Natural killer cell (primary cell): Measurements from ENCODE around the gene CCL26. TPM values are rescaled to one million over a fixed set of nuclear protein-coding genes. Genes with fewer than 3 reads are reported as not detected.
A peak's percentile ranks its signal among the peaks of the same experiment; 100 is the strongest.
"Not testable (repeated sequence)": the region's sequence is repeated elsewhere in the genome, so short reads cannot be mapped to it uniquely, and the experiment has no call there.

Experiments used
- ATAC-seq, 3 donors: fragments of 150-1000 bp in 2 of 3; fragments of 200-7000 bp in 1 of 3; cut with Tn5 transposase; 1 replicate in 1 of 3; 2 replicates in 2 of 3; pipeline ENCODE4 v1.10.0; 2021; ENCODE audit warnings: mild to moderate bottlenecking in 2 of 3, moderate library complexity in 2 of 3
- DNase-seq, 2 donors: peaks; one replicate each; pipeline versions ENCODE4 v3.0.0 to v3.0.0-alpha.2; 2013 to 2021; ENCODE audit warnings: mixed read lengths in 1 of 2
- H3K27ac ChIP-seq: one replicate; pipeline ENCODE4 v1.5.1; 2013; ENCODE audit warnings: mild to moderate bottlenecking, low read length
- H3K27me3 ChIP-seq: one replicate; pipeline ENCODE4 v1.6.1; 2013; ENCODE audit warnings: low read length; ENCODE audit not compliant: control insufficient read depth, insufficient read depth
- H3K36me3 ChIP-seq: one replicate; pipeline ENCODE4 v1.6.1; 2013; ENCODE audit warnings: low read length; ENCODE audit not compliant: control insufficient read depth, insufficient read depth
- H3K4me1 ChIP-seq: one replicate; pipeline ENCODE4 v1.6.1; 2013; ENCODE audit warnings: low read length; ENCODE audit not compliant: control insufficient read depth, insufficient read depth
- H3K4me3 ChIP-seq: one replicate; pipeline ENCODE4 v1.5.1; 2013; ENCODE audit warnings: low read length
- H3K9me3 ChIP-seq: one replicate; pipeline ENCODE4 v1.6.1; 2013; ENCODE audit warnings: low read length; ENCODE audit not compliant: control insufficient read depth, insufficient read depth
- H3K27ac Mint-ChIP-seq, 2 donors: one replicate each; pipeline ENCODE4 v1.8.0; 2022; ENCODE audit warnings: mild to moderate bottlenecking in 2 of 2, mixed read lengths in 2 of 2, moderate library complexity in 1 of 2
- H3K27me3 Mint-ChIP-seq, 2 donors: one replicate each; pipeline ENCODE4 v1.8.0; 2022; ENCODE audit warnings: low read depth in 2 of 2, mixed read lengths in 2 of 2
- H3K36me3 Mint-ChIP-seq: one replicate; pipeline ENCODE4 v1.8.0; 2022; ENCODE audit warnings: mixed read lengths
- H3K4me1 Mint-ChIP-seq, 2 donors: one replicate each; pipeline ENCODE4 v1.8.0; 2022; ENCODE audit warnings: mixed read lengths in 2 of 2
- H3K4me3 Mint-ChIP-seq: one replicate; pipeline ENCODE4 v1.8.0; 2022; ENCODE audit warnings: mild to moderate bottlenecking, moderate library complexity, mixed read lengths
- H3K9me3 Mint-ChIP-seq, 2 donors: one replicate each; pipeline ENCODE4 v1.8.0; 2022; ENCODE audit warnings: mixed read lengths in 2 of 2
- WGBS: methylation state at CpG from one replicate; pipeline ENCODE4 v1.1.7; 2013; ENCODE audit warnings: missing lambda C conversion rate; ENCODE audit not compliant: insufficient coverage; 5-methylcytosine and 5-hydroxymethylcytosine counted together
- intact Hi-C: fragments of 100-400 bp; cut with micrococcal nuclease; formaldehyde crosslinking; loops from one replicate; pipeline ENCODE4 v1.14.2; 2022
- total RNA-seq, 4 donors: library from RNA; stranded (reverse); fragments of 120-200 nt in 1 of 4; gene quantifications; one replicate each; pipeline versions ENCODE4 v1.2.3 to v1.2.4, GENCODE V29; 2013 to 2022
- TF ChIP-seq, protein P1 (sequence below): fragments of 200-600 bp; IDR thresholded peaks from one replicate; pipeline ENCODE4 v1.8.0; 2022; ENCODE audit warnings: antibody characterized with exemption

The CCL26 gene
- total RNA-seq, 3 donors from 2014 or later (not counting 1 experiment from before 2014, with no cell fraction given), result not detected

- Mint-ChIP-seq H3K9me3 (no peaks in the 10 kb centered on the region), H3K4me3 (no peak overlapping the region), H3K4me1 (no peaks in the 10 kb centered on the region), H3K27me3 (no peaks in the 10 kb centered on the region), H3K27ac (no peak overlapping the region), H3K36me3 (no peaks in the 10 kb centered on the region)
- Histone ChIP-seq H3K4me3 (no peak overlapping the region), H3K27ac (no peak overlapping the region), H3K36me3 (no peaks in the 10 kb centered on the region), H3K9me3 (no peaks in the 10 kb centered on the region), H3K4me1 (no peaks in the 10 kb centered on the region), H3K27me3 (no peaks in the 10 kb centered on the region)
- TF ChIP-seq, protein P1, sequence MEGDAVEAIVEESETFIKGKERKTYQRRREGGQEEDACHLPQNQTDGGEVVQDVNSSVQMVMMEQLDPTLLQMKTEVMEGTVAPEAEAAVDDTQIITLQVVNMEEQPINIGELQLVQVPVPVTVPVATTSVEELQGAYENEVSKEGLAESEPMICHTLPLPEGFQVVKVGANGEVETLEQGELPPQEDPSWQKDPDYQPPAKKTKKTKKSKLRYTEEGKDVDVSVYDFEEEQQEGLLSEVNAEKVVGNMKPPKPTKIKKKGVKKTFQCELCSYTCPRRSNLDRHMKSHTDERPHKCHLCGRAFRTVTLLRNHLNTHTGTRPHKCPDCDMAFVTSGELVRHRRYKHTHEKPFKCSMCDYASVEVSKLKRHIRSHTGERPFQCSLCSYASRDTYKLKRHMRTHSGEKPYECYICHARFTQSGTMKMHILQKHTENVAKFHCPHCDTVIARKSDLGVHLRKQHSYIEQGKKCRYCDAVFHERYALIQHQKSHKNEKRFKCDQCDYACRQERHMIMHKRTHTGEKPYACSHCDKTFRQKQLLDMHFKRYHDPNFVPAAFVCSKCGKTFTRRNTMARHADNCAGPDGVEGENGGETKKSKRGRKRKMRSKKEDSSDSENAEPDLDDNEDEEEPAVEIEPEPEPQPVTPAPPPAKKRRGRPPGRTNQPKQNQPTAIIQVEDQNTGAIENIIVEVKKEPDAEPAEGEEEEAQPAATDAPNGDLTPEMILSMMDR, result no peak
- ATAC-seq, result no peak
- WGBS, result 89% methylated on average over 2 of the region's 3 CpGs
- no peak for DNase-seq
- intact Hi-C loops, result no loop called here
Measured at GRCh38 chr7:75789361-75789924, 17.4 kb upstream of the CCL26 start.

GRCh38 chr7:75788154-75788847, 16.3 kb upstream of the CCL26 start:
- H3K36me3 ChIP-seq, H3K27ac ChIP-seq, H3K4me1 ChIP-seq, H3K9me3 Mint-ChIP-seq, H3K27me3 Mint-ChIP-seq, intact Hi-C loops, ATAC-seq, H3K27ac Mint-ChIP-seq, H3K27me3 ChIP-seq, H3K4me1 Mint-ChIP-seq, H3K9me3 ChIP-seq, H3K4me3 Mint-ChIP-seq, H3K4me3 ChIP-seq, DNase-seq, H3K36me3 Mint-ChIP-seq: not testable (repeated sequence)
- WGBS, result 75% methylated on average over 14 of the region's 14 CpGs

DNA sequence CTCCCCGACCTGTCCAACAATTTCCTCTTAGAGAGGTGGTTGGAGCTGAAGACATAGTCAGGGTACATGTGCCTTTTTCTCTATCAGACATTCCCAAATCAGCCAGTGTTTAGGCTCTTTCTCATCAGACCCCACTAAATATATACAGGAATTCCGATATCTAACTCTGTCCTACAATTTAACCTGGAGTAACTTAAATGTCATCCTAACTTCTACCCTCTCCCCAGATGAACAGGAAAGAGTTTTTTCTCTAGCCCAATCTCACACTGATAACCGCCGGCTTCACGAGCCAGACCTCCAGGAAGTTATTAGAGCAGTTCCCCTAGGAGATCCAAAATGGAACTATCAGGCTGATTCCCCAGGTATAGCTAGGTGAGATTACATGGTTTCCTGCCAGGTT, 11.0 kb upstream of the CCL26 start:
- H3K4me3 Mint-ChIP-seq, H3K36me3 Mint-ChIP-seq, H3K27ac ChIP-seq, H3K4me3 ChIP-seq, H3K27me3 ChIP-seq, H3K9me3 ChIP-seq, DNase-seq, H3K36me3 ChIP-seq, H3K4me1 ChIP-seq, H3K9me3 Mint-ChIP-seq, H3K27ac Mint-ChIP-seq, ATAC-seq, intact Hi-C loops: not testable (repeated sequence)
- H3K4me1 Mint-ChIP-seq, result peaks cover 0 to 14% of the 10 kb centered on the region in 2 donors
- H3K27me3 Mint-ChIP-seq, result peaks cover 0 to 13% of the 10 kb centered on the region in 2 donors
- WGBS, result 88% methylated on average over 4 of the region's 5 CpGs

DNA sequence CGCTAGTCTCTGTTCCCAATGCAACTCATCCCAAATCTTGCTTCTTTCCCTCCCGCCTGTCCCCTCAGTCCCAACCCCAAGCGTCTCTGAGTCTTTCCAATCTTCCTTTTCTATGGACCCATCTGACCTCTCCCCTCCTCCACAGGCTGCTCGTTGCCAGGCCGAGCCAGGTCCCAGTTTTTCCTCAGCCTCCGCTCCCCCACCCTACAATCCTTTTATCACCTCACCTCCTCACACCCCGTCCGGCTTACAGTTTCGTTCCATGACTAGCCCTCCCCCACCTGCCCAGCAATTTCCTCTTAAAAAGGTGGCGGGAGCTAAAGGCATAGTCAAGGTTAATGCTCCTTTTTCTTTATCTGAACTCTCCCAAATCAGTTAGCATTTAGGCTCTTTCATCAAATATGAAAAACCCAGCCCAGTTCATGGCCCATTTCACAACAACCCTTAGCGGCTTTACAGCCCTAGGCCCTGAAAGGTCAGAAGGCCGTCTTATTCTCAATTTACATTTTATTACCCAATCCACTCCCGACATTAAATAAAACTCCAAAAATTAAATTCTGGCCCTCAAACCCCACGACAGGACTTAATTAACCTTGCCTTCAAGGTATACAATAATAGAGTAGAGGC, 8.7 kb upstream of the CCL26 start:
- H3K27ac ChIP-seq, H3K9me3 Mint-ChIP-seq, H3K4me3 ChIP-seq, H3K27me3 ChIP-seq, H3K9me3 ChIP-seq, H3K4me3 Mint-ChIP-seq, intact Hi-C loops, ATAC-seq, H3K36me3 ChIP-seq, DNase-seq, H3K36me3 Mint-ChIP-seq: not testable (repeated sequence)
- 82% methylated on average over 12 of the region's 14 CpGs for WGBS
- H3K27ac Mint-ChIP-seq, result peak overlapping the region in 1 of 2 donors; percentile 31
- peaks cover 0 to 13% of the 10 kb centered on the region in 2 donors for H3K27me3 Mint-ChIP-seq
- peaks cover 11% of the 10 kb centered on the region for H3K4me1 ChIP-seq
- H3K4me1 Mint-ChIP-seq, result peaks cover 10 to 26% of the 10 kb centered on the region in 2 donors

- H3K9me3 ChIP-seq, H3K36me3 ChIP-seq, H3K9me3 Mint-ChIP-seq, DNase-seq, H3K4me3 Mint-ChIP-seq, H3K4me3 ChIP-seq, ATAC-seq, intact Hi-C loops, H3K27ac ChIP-seq, H3K27me3 ChIP-seq, H3K36me3 Mint-ChIP-seq: not testable (repeated sequence)
- 86% methylated on average over 11 of the region's 11 CpGs for WGBS
- Mint-ChIP-seq H3K4me1 (peaks cover 18 to 34% of the 10 kb centered on the region in 2 donors), H3K27me3 (peaks cover 0 to 13% of the 10 kb centered on the region in 2 donors), H3K27ac (peak overlapping the region in 1 of 2 donors; percentile 0)
- peaks cover 20% of the 10 kb centered on the region for H3K4me1 ChIP-seq
Measured at GRCh38 chr7:75779516-75779915, 7.5 kb upstream of the CCL26 start.

DNA sequence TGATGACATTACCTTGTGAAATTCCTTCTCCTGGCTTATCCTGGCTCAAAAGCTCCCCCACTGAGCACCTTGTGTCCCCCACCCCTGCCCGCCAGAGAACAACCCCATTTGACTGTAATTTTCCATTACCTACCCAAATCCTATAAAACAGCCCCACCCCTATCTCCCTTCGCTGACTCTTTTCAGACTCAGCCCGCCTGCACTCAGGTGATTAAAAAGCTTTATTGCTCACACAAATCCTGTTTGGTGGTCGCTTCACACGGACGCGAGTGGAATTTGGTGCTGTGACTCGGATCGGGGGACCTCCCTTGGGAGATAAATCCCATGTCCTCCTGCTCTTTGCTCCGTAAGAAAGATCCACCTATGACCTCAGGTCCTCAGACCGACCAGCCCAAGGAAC, 7.0 kb upstream of the CCL26 start:
- H3K9me3 Mint-ChIP-seq, intact Hi-C loops, H3K36me3 ChIP-seq, ATAC-seq, H3K4me3 Mint-ChIP-seq, H3K27me3 ChIP-seq, H3K36me3 Mint-ChIP-seq, H3K4me3 ChIP-seq, H3K9me3 ChIP-seq, H3K27ac ChIP-seq, DNase-seq: not testable (repeated sequence)
- Mint-ChIP-seq H3K27me3 (peaks cover 0 to 13% of the 10 kb centered on the region in 2 donors), H3K4me1 (peaks cover 18 to 34% of the 10 kb centered on the region in 2 donors), H3K27ac (peak overlapping the region in 1 of 2 donors; percentile 0)
- H3K4me1 ChIP-seq, result peaks cover 20% of the 10 kb centered on the region
- WGBS, result 80% methylated on average over 11 of the region's 11 CpGs
